ENCODE measurements around the gene ATAD3C.
A peak's percentile ranks its signal among the peaks of the same experiment; 100 is the strongest.
"Not testable (repeated sequence)": the region's sequence is repeated elsewhere in the genome, so short reads cannot be mapped to it uniquely, and the experiment has no call there.

The ATAD3C gene

DNA sequence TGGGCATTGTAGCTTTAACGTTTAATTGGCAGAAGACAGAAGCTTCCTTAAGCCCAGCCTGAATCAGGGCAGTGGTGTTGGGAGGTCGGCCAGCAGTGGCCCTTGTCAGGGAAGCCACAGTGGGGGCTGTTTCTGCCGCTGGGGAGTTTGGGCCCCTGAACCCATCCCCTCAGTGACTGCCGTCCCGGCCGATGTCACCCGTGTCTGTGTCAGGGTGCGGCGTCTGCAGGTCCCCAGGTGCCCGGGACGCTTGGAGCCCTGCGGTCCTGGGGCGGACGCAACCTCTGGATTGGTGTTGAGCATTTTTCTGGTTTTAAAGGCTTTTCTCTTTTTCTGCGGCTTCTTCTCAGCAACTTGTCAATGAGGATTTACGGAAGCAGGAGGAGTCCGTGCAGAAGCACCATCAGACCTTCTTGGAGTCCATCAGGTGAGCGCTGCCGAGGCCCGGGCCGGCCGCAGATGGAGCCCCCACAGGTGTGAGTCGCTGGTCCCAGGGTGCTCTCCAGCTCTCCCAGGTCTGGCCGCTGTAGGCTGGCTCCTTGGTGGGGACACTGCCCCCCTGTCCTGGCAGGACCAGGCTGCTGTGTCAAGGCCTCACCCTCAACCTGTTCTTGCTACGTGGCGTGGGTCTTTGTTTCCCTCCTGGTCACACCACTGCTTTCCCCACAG, 2.3 kb downstream of the ATAD3C start:
- DNase-seq: no peak

DNA sequence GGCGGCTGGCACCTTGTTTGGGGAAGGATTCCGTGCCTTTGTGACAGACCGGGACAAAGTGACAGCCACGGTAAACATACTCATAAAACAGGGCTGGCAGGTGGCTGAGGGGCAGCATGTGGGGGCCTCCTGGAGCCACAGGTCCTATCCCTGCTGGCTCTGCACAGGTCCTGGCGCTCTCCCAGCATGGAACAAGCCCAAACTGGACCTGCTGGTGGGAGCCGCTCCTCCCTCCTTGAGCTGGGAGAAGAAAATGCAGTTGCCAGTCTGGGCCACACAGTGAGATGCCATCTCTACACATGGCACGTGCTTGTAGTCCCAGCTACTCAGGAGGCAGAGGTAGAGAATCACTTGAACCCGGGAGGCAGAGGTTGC, 2.9 kb downstream of the ATAD3C start:
- not testable (repeated sequence) for DNase-seq

DNA sequence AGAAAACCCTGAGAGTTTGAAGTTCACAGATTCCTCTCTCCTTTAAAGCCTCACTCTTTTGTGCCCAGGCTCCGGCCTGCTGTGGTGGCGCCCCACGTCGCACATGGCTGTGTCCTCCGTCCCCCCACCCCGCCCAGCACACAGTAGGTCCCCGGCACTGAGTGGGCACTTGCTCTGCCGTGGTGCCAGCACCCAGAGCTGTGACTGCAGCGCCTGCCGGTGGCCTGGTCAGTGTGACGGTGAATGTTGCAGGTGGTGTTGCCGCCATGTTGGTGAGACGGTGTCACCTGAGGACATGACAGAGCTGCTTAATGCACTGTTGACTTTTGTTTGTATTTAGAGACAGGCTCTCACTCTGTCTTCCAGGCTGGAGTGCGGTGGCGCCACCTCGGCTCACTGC, 3.4 kb downstream of the ATAD3C start:
- no peak for DNase-seq

DNA sequence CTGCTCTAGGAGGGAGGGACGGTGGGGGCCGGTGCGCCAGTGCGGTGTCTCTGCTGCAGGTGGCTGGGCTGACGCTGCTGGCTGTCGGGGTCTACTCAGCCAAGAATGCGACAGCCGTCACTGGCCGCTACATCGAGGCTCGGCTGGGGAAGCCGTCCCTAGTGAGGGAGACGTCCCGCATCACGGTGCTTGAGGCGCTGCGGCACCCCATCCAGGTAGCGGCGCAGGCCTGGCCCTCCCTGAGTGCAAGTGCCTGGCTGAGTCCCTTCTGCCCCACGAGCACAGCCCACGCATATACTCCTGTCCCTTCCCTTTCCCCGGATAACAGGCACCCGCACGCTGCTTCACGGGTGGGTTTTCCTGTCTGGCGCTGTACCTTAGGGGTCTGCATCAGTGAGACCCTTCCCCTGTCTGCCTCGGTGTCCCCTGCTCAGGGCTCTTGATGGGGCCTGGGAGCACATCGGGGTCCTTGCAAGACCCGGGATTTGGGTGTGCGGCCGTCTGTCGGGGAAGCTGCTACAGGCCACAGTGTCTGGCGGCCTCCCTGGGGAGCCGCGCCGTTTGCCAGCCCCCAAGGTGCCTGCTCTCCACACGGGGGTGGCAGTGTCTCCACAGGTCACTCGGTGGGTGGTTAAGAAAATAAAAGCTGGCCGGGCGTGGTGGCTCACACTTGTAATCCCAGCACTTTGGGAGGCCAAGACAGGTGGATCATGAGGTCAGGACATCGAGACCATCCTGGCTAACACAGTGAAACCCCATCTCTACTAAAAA, 5.0 kb downstream of the ATAD3C start:
- DNase-seq: not testable (repeated sequence)

DNA sequence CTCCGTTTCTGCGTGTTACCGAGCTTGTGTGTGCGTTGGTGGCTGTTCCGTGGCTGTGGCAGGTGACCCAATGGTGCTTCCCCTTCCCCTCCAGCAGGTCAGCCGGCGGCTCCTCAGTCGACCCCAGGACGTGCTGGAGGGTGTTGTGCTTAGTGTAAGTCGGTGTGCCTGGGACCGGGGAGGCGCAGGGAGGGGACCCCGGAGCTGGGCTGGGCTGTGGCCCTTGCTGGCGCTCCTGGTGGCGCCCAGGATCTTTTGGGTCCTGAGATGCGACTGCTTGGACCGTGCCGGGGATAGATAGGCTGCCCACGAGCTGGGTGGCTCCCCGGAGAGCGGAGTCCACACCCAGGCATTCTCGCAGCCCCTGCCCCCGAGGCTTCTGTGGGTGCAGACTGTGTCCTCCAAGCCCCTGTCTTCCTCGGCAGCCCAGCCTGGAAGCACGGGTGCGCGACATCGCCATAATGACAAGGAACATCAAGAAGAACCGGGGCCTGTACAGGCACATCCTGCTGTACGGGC, 5.9 kb downstream of the ATAD3C start:
- DNase-seq: no peak

DNA sequence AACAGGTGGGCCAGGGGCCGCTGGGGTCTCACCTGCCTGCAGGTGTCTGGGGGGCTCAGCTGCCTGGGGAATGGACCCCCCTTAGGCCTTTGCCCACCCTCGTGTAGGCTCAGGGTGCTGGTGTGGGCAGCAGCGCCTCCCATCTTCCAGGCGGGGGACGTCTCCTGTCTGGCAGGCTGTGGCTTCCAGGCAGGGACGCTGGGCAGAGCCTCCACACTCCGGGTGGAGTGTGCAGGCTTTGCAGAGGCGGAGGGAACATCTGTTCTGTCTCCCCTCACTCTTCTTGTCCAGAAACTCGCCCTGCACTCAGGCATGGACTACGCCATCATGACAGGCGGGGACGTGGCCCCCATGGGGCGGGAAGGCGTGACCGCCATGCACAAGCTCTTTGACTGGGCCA, 6.4 kb downstream of the ATAD3C start:
- DNase-seq: not testable (repeated sequence)

DNA sequence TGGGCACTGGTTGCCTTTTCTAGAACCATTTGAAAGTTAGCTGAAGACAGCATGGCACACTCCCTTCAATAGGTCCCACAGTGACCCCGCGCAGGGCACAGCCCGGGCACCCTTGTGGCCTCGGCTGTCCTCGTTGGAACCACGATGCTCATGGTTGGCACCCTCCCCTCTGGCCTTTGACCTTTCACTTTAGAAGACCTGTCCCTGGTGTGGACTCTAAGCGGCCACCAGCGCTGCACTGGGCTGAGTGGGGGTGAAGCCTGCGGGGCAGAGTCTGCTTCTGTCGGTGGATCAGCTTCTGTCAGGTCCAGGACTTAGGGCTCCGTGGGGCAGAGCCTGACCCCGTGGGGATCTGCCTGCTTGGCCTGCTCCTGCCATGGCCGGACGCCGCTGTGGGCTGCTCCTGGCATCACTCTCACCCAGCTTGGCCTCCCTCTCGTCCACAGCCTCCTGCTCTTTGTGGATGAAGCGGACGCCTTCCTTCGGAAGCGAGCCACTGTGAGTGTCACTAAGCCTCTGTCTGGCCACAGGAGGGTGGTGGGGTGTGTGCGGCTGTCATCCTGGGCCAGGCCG, 7.3 kb downstream of the ATAD3C start:
- DNase-seq: not testable (repeated sequence)

DNA sequence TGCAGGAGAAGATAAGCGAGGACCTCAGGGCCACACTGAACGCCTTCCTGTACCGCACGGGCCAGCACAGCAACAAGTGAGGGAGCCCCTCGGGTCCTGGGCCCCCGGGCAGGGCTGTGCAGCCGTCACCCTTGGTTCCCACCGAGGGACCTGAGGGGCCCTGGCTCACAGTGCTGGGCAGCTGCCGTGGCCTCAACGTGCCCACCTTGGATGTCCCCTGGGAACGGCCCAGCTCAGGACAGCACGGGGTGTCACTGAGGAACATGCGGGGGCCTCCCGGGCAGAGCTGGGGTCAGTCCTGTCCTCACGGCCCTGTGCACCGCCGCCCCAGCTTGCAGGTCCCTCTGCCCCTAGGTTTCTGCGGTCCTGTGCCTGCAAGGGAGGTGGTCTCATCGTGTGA, 9.7 kb downstream of the ATAD3C start:
- not testable (repeated sequence) for DNase-seq

DNA sequence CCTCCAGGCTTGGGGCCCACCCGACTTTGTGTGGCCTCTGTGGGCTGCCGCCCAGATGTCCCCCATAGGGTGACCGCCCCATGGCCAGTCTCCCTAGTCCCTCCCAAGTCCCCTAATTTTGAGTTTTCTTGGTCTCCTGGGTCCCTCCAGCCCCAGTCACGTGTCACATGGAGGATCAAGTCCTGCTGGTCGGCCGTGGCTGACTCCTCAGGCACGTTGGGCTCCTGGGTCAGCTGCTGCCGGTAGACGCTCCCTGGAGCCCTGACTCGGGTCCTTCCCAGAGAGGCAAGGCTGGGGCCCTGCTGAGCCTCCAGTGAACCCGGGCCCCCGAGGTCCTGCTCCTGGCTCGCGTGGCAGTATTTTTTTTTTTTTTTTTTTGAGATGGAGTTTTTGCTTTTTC, 10.2 kb downstream of the ATAD3C start:
- not testable (repeated sequence) for DNase-seq

DNA sequence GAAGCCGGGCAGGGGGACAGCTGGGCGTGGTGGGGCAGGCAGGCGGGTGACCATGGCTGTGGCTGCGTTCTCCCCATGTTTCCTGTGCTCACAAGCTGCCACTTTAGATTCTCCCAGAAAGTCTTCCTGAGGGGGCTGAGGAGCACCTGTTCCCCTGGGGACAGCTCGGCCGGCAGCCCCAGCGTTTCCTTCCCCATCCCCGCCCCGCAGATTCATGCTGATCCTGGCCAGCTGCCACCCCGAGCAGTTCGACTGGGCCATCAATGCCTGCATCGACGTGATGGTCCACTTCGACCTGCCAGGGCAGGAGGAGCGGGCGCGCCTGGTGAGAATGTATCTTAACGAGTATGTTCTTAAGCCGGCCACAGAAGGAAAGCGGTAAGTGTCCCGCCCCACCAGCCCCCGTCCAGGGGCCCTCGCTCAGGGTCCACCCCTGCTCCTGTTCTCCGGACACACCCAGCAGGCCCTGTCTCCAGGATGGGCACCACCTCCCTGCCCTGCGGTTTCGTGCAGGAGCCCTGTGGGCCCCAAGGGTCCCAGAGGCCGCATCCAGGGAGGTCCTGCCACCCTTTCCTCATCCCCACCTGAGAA, 11.1 kb downstream of the ATAD3C start:
- DNase-seq: no peak

DNA sequence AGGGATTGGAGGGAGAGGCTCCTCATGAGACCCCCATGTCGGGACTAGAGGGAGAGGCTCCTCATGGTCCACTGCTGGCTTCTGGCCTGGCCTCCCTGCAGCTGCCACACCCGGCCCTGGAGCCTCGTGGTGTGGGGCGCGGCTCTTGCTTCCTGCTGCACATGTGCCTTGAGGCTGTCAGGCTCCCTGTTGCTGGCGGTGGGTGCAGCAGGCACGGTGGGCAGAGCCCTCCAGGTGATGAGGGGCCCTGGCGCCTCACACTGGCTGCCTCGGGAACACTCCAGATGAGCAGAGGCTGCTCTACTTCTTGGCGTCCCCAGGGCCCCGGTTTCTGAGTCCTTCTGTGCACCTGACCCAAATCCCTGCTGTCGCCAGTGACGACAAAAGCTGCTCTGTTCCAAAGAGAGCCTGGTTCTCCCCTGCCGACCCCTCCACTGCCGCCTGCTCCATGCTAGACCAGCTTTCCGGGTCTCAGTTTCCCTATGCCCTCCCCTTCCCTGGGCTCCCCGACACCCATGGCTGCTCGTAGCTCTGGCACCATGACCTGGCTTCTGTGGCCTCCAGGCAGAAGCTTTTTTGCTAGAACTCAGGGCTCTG, 12.3 kb downstream of the ATAD3C start:
- no peak for DNase-seq

DNA sequence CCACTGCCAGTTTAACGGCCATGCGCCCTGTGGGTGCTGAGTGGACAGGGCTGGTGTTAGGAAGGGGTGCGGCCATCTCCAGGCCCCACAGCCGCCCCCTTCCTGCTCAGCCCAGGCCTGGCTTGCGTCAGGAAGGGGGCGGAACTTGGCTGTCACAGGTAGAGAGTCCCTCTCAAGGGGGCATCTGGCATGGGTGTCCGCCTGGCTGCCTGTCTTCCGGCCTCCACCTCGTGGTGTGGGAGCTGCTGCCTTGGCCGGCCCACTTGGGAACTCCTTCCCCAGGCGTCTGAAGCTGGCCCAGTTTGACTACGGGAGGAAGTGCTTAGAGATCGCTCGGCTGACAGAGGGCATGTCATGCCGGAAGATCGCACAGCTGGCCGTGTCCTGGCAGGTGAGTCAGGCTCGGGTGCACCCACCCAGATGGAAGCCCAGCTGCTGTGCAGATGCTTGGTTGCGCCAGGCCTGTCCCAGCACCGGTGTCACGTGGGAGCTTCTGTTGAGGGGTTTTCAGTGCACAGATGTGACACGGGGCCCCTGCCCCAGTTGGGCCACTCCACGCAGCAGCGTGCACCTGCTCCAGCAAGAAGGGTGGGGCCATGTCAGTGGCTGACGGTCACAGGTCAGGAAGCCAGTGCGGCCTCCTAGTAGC, 13.0 kb downstream of the ATAD3C start:
- DNase-seq: no peak

DNA sequence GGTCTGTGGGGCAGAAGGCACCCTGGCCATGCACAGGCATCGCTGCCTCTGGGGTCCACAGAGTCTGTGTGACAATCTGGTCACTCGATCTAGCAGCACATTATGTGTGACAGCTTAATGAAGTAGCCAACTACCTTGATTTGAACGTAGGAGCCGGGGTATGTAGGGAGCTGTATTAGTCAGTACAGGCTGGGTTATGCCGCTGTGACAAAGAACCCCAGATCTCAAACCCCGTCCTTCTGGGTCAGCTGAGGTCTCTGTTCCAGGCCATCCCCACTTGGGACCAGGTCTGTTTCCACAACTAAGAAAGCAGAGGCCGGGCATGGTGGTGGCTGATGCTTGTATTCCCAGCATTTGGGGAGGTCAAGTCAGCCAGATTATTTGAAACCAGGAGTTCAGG, 13.8 kb downstream of the ATAD3C start:
- no peak for DNase-seq

DNA sequence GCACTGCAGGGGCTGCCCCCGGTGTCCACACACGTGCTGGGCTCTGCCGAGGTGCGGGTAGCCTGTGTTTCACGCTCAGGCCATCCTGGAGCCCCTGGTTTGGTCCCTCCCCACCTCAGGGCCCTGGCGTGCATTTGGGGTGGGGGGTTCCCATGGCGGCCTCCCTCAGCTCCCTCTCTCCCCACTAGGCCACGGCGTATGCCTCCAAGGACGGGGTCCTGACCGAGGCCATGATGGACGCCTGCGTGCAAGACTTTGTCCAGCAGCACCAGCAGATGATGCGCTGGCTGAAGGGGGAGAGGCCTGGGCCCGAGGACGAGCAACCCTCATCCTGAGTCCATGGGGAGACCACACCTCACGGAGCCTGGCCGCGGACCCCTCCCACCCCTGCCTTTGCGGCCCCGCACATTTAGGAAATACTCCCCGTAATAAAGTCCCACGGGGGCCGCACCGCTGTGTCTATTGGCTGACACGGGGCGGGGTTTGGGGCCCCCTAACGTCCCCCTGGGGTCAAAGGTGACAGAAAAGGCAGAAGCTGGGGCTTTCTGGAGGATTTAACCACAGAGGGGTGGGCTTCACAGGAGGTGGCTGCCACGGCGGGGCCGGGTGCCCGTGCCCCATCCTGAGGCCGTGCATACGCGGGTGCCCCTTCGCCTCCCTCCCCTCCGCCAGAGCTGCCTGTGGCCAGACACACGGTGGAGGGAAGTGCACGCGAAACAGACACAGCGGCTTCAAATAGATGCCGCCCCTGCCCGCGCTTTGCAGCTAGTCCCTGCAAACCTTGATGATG, 18.9 kb downstream of the ATAD3C start:
- not testable (repeated sequence) for DNase-seq

DNA sequence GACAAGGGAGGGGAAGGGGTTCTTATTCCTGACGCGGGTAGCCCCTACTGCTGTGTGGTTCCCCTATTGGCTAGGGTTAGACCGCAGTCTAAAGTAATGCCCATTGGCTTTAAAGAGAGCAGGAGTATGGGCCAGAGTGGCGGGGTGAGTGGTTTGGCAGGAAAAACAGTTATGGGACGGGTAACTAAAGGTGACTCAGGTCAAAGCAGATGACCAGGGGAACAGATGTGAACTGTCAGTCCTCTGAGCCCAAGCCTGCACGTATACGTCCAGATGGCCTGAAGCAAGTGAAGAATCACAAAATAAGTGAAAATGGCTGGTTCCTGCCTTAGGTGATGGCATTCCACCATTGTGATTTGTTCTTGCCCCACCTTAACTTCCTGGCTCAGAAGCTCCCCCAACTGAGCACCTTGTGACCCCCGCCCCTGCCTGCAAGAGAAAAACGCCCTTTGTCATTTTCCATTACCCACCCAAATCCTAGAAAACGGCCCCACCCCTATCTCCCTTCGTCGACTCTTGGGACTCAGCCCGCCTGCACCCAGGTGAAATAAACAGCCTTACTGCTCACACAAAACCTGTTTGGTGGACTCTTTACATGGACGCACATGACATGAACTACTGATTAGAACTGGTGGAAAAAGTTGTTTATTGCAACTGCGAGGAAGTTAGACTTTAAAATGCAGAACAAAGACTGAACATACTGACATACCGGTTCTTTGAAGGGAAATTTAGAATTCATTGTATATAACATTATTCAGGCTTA, 21.3 kb downstream of the ATAD3C start:
- no peak for DNase-seq

DNA sequence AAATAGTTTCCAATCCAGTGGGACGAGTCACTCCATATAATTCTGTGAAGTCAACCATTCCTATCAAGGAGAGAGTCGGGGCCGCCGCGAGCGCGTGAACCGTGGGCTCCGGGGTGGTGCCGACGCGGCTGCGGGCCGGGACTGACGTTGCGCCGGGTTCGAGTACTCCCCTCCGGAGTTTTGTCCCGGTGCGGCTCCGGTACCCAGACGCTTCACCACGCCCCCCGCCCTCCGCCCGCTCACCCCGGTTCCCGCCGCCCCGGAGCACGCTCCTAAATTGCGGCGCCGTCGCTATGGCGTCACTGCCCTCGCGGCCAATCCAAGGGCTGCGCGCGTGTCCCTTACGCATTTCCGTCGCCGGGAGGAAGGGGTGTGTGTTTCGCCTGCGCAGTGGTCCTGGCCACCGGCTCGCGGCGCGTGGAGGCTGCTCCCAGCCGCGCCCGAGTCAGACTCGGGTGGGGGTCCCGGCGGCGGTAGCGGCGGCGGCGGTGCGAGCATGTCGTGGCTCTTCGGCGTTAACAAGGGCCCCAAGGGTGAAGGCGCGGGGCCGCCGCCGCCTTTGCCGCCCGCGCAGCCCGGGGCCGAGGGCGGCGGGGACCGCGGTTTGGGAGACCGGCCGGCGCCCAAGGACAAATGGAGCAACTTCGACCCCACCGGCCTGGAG, 22.0 kb downstream of the ATAD3C start, which contains the start of gene ATAD3B:
ATAD3B (plus strand) TSS at position 377 of the 664 bp plus-strand sequence; CDS start at position 497, 120 bp downstream.
- peak; percentile 80 for DNase-seq

DNA sequence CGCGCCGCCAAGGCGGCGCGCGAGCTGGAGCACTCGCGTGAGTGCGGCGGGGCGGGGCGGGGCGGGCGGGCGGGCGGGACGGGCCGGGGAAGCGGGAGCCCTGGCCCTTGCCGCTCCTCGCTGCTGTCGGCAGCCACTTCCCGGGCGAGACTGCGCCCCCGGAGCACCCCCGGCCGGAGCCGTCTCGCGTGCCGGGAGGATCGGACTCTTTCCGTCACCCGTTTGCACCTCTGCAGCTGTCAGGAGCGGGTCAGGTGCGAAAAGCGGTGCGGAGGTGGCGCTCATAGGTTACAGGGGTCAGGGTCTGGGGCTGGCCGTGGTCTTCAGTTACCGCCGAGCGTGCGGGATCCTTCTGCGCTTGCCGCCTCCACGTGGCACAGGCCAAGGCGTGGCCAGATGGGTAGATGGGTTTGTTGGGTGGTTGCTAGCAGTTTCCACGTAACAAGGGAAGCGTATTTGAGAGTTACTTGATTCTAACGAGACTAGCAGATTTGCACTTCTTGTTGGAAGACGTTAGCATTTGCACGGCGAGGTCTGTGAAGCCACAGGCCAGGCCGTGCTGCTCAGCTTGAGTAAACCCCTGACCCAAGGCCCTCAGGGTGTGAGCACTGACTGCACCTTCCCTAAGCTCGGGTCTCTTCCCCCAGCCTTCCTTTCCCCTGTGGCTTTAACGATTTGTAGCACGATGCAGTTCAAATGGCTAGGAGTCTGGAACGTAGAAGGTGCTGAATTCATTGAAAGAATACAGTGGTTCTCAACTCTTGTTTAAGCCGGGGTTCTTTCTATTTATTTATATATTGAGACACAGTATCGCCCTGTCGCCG, 22.8 kb downstream of the ATAD3C start:
- peak; percentile 9 for DNase-seq

DNA sequence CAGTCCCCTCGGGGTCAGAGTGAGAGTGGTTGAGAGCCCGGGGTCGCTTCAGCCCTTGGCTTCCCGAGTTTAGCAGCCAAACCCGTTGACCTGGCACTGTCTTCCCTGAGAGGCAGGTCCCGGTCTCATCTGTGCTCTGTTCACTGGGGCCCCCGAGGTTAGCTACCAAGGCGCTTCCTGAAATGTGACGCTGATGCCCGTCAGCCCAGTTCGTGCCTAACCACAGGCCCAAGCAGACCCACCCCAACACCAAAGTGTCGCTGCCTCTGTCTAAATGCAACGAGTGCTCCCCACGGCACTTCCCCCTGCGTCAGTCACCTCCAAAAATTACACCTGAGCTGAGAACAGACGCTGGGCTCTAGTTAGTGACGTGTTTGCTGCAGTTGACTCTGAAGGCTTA, 26.5 kb downstream of the ATAD3C start:
- DNase-seq: not testable (repeated sequence)

DNA sequence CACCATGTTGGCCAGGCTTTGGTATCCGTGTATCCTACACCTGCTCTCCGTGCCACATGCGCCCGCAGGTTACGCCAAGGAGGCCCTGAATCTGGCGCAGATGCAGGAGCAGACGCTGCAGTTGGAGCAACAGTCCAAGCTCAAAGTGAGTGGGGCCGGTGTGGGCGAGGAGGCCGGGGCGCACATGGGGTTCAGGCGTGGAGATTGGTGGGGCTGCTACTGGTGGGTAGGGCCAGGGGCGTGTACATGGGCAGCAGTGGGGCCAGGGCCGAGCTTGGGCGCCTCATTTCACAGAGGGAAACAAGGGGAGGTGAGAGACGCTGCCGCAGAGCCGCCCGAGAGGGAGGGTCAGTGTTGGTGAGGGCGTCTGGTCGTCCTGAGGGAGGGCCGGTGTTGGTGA, 27.7 kb downstream of the ATAD3C start:
- no peak for DNase-seq

Data from activated effector memory CD4-positive, alpha-beta T cell treated with Interleukin-2 at 50 U/mL for 16 hours (primary cell).